Coronary artery (tissue), 2 donors: ENCODE measurements around the gene C3orf20.

ENCODE experiments used
- DNase-seq: peaks from one replicate; pipeline ENCODE4 v3.0.0-alpha.2; 2017; ENCODE audit warnings: low spot score
- H3K27ac ChIP-seq, 2 donors: fragments of 200-600 bp; sonication (generic); one replicate each; pipeline ENCODE4 v1.5.1; 2016 to 2019
- H3K4me3 ChIP-seq: fragments of 200-600 bp; sonication (generic); 2 replicates; pipeline ENCODE4 v1.5.1; 2016; ENCODE audit warnings: mild to moderate bottlenecking, moderate library complexity
- CTCF ChIP-seq: fragments of 200-600 bp; sonication (generic); IDR thresholded peaks from one replicate; pipeline ENCODE4 v1.5.1; 2019; ENCODE audit warnings: antibody characterized with exemption

Gene C3orf20

GRCh38 chr3:14664170-14664569 is 10.8 kb upstream of the C3orf20 start:
- H3K4me3 ChIP-seq, result no peak overlapping the region
- H3K27ac ChIP-seq, result no peak overlapping the region
- TF ChIP-seq CTCF, result no peak
- DNase-seq, result no peak

- H3K27ac ChIP-seq, result no peak overlapping the region
These were observed 2.4 kb upstream of the C3orf20 start for GRCh38 chr3:14672588-14672987.

GRCh38 chr3:14676881-14677280 is 1.9 kb downstream of the C3orf20 start:
- no peak overlapping the region for H3K27ac ChIP-seq
- H3K4me3 ChIP-seq, result no peak overlapping the region
- no peak for TF ChIP-seq CTCF
- DNase-seq, result no peak

More at GRCh38 chr3:14672588-14672987, 2.4 kb upstream of the C3orf20 start:
- no peak for DNase-seq
- no peak overlapping the region for H3K4me3 ChIP-seq
- TF ChIP-seq CTCF, result no peak

- H3K27ac ChIP-seq, result no peak overlapping the region
- no peak overlapping the region for H3K4me3 ChIP-seq
- TF ChIP-seq CTCF, result no peak
- no peak for DNase-seq
These were observed 3.1 kb downstream of the C3orf20 start for GRCh38 chr3:14678015-14678503.

GRCh38 chr3:14680115-14680514 is 5.2 kb downstream of the C3orf20 start:
- H3K4me3 ChIP-seq, result no peak overlapping the region
- no peak for DNase-seq
- TF ChIP-seq CTCF, result no peak
- H3K27ac ChIP-seq, result no peak overlapping the region

GRCh38 chr3:14680716-14681115 is 5.8 kb downstream of the C3orf20 start:
- TF ChIP-seq CTCF, result no peak
- H3K27ac ChIP-seq, result no peak overlapping the region
- DNase-seq, result no peak
- no peak overlapping the region for H3K4me3 ChIP-seq

- no peak for TF ChIP-seq CTCF
- DNase-seq, result no peak
- Histone ChIP-seq H3K27ac (no peak overlapping the region), H3K4me3 (no peak overlapping the region)
These were observed 9.5 kb downstream of the C3orf20 start for GRCh38 chr3:14684447-14684846.
